Kidney tubule cell (primary cell): ENCODE measurements around the gene AGMO.

Experiments used
- DNase-seq: peaks from one replicate; pipeline ENCODE4 v3.0.0-alpha.2; 2018; ENCODE audit warnings: low spot score

The AGMO gene

DNA sequence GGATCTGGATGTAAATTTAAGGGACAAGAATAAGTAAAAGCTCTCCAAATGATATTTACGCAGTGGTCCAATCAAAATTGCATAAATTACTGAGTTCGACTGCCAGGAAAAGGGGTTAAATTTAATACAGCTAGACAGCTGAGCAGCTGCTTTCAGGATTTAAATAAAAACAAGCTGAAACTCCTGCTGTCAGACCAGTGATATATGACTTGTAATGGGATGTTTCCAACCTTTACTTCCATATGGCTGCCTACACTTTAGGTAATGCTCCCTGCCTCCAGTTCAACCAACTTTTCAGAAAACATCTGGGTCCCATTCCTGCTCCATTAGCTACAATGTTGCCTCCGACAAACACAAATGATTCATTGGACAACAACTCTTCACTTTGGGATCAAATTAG lies 333.0 kb downstream of the AGMO start:
- DNase-seq = no peak

DNA sequence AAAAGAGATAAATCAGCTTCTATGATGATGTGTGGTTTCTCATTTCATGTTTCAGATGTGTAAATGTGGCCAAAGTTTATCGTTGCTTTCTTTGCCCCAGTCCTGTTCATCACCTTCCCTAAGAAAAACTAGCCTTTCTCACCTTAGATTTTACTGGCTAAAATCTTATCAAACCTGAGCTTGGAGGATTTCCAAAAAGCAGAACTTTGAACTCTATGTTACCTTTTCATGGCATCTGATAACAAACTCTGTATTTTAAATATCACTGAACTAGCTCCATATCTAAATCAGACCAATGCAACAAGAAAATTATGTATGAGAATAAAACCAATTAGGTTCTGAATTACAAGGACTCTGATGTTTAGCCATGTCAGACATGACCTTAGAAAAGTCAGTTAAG lies 335.8 kb downstream of the AGMO start:
- DNase-seq = no peak

DNA sequence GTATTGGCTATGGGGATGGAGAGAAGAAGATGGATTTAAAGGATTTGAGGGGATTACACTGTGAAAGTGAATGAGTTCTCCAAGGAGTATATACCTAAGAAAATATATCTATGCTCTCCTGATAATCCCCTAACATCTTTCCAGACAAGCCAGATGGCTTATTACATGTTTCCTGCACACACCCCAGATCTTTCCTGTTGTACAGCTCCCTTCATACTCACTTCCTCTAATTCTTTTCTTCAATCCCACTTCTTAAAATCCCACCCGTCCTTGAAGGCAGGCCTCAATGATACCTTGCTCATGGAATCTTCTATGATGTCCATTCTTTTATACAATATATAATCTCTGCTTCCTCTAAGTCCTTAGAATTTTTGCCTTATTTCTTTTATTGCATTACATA lies 342.1 kb downstream of the AGMO start:
- DNase-seq = no peak

DNA sequence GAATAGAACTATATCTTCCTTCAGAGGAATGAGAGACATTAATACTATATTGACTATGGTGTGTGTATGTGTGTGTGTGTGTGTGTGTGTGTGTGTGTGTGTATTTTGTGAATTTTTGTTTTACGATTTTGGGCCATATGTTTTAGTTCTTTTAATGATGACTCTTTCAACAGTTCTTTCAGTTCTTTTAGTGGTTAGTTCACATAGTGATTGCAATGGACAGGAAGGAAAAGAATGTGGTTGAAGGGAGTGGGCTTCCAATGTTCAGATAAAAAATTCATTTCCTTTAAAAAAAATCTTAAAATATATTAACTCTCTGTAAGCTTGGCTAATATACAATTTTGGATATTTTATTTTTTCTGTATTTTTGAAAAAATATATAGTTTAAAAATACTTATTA lies 343.6 kb downstream of the AGMO start:
- no peak for DNase-seq

- DNase-seq = no peak
These were observed 346.2 kb downstream of the AGMO start for GRCh38 chr7:15215616-15216015.

GRCh38 chr7:15214976-15215375 lies 346.8 kb downstream of the AGMO start:
- no peak for DNase-seq

DNA sequence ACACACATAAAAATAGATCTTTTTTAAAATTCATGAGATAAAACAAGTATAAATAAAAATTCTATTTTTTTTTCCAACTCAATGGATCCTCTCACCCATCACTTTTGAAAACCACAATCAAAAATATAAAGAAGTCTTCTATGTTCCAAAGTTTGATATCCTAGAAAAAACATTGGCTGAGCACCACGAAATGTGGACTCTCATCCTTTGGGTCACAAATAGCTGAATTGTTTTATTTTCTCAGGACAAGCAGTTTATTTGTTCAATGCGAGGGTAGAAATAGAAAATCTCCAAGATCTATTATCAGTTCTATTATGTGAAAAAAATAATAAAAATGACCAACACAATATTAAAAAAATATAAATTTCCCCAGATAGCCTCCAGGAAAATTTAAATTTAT lies 348.7 kb downstream of the AGMO start:
- no peak for DNase-seq

DNA sequence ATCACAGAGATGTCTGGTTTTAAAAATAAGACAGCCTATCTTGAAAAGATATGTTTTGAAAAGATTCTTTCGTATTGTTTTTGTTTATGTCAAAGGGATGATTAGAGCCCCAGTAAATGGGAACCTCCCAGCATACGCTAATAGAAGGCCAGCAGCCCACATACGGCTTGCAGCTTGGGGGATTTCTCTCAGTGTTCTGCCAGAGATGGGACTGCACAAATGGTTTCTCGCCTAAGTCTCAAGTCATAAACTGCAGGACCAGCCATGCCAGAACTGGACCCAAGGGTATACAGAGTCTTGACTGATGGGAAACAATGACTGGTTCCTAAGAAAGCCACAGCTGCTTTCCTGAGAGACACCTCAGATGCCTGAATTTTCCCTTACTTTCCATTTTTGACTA lies 352.4 kb downstream of the AGMO start:
- no peak for DNase-seq

DNA sequence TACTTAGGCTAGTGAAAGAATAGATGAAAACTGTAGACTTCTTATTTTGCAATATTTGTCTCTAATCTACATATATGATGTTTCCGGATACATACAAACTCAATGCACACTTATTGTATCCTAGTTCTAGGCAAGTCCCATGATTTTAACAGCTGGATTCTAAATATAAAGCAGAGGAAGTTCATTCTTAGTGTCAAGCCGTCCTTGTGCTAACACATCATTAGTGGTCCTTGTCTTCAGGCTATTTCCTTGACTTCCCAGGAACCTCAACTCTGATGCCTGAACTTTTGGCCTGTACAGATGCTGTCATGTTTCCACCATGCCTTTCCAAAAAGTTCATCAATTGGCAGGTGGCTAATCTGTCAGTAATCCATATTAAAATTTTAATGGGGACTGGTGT lies 357.4 kb downstream of the AGMO start:
- DNase-seq = no peak

DNA sequence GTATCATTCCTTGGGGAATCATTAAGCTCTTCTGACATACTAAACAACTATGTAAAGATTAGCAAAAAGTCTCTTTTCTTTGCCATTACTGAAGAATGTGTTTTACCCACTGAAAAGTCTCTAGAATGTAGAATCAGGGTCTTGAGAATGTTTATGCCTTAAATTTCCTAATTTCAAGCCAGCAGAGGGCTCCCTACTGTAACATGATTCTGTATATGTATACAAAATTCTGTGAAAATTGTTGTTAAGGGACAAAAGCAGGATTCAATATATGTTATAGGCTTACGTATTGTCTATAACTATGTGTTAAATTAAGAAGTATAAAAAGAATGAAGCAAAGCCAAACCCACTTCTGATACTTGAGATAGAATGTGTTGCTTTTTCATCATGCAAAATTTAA lies 362.3 kb downstream of the AGMO start:
- peak; percentile 4 for DNase-seq

- DNase-seq = no peak
These were observed 364.5 kb downstream of the AGMO start for GRCh38 chr7:15197042-15197977.

- DNase-seq = peak; percentile 8
These were observed 383.8 kb downstream of the AGMO start for GRCh38 chr7:15178065-15178464.

GRCh38 chr7:15176089-15176488 lies 385.7 kb downstream of the AGMO start:
- no peak for DNase-seq

DNA sequence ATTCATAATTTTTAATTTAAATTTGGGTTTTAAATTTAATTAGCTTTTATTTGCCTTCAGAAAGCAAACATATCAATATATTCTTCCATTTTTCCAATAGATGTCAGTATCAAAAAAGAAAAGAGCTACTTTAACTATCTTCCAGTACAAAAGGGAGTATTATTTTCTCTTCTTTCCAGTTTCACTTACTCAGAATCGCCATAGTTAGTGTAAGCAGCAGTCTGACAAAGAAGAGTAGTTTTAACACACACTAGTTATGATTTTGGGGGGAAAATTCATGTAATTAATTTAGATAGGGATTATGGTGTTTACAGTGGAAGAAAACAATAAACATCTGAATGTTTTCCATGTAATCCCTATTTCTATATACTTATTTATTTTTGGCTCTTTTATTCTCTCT lies 386.7 kb downstream of the AGMO start:
- no peak for DNase-seq

DNA sequence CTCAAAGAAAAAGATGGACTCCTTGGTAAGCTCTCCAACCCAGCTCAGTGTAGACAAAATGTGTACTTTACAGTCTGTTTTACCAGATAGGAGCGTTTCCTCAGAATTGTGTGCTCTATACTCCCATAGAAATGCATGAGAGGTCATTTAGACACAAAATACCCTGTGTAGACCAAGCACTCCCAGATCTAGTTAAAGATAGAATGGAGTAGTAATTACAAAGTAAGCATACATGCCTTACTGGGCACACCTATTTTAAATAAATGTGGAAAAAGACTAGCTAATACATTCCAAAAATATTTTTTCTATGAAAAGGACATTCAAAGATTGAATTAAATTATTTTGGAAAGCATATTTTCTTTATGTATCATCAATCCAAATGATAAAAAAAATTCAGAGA lies 387.3 kb downstream of the AGMO start:
- no peak for DNase-seq

GRCh38 chr7:15168489-15168888 lies 393.3 kb downstream of the AGMO start:
- no peak for DNase-seq

DNA sequence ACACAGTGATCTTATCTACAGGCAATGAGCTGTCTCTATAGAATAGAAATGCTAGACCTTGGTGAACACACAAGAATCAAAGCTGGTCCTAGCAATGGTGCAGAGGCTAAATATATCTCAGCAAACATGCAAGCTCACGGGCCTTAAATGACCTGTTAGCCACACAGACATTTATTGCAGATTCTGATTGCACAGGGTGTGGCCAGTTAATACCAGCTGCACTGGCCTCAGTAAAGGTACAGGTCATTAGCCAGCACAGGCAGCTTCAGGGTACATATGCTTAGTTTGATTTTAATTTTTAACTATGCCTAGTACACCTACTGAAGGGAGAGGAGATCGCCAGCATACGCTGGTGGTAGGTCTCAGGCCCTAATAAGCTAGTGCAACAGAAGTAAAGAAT lies 393.9 kb downstream of the AGMO start:
- DNase-seq = no peak

- DNase-seq = no peak
These were observed 395.2 kb downstream of the AGMO start for GRCh38 chr7:15166620-15167019.

DNA sequence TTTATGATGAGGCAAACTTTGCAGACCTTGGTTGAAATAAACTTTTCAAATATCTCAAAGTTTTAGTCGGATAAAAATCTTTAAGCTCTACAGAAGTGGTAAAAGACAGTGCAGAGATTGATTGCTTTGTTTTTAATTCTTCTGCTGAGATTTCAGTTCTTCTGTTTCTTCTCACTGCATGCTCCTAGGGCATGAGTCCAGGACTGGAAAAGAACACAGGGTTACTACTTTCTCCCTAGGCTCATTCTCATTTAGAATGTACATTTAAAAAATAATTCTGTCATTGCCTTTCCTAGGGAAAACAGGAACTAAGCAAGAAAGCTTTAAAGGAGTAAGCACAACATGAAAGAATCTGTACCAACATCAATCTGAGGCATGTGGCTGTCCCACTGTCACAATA lies 402.6 kb downstream of the AGMO start:
- no peak for DNase-seq

- no peak for DNase-seq
These were observed 403.5 kb downstream of the AGMO start for GRCh38 chr7:15158141-15158810.
